H1 (cell line): ENCODE measurements around the gene ZNF561.
A peak's percentile ranks its signal among the peaks of the same experiment; 100 is the strongest.

Experiments
- BRCA1 ChIP-seq: IDR thresholded peaks from 2 replicates; pipeline ENCODE4 v1.6.1; 2012; ENCODE audit warnings: low read depth, low read length, improper control_type of control experiment
- CTCF ChIP-seq, 3 experiments: IDR thresholded peaks; 1 replicate in 2 of 3; 2 replicates in 1 of 3; pipeline versions ENCODE4 v1.5.1 to v1.6.1; 2011; ENCODE audit warnings: low read length in 3 of 3, mild to moderate bottlenecking in 3 of 3, inconsistent platforms in 2 of 3, low read depth in 1 of 3, moderate library complexity in 1 of 3; ENCODE audit not compliant: insufficient read depth in 1 of 3; ENCODE audit errors: control extremely low read depth in 1 of 3
- EP300 ChIP-seq, 2 experiments: IDR thresholded peaks; 1 replicate in 1 of 2; 2 replicates in 1 of 2; pipeline ENCODE4 v1.6.1; 2011 to 2012; ENCODE audit warnings: low read depth in 2 of 2, low read length in 2 of 2, mild to moderate bottlenecking in 2 of 2, borderline replicate concordance in 1 of 2, inconsistent platforms in 1 of 2, moderate library complexity in 1 of 2
- EZH2 ChIP-seq: fragments of 200-600 bp; sonication (generic); IDR thresholded peaks from 2 replicates; pipeline ENCODE4 v1.7.1; 2012; ENCODE audit warnings: low read depth, mild to moderate bottlenecking, moderate library complexity, low read length, inconsistent platforms; ENCODE audit not compliant: severe bottlenecking
- JUN ChIP-seq: IDR thresholded peaks from 2 replicates; pipeline ENCODE4 v1.6.1; 2011; ENCODE audit warnings: low read depth, mild to moderate bottlenecking, improper control_type of control experiment, low read length
- MAX ChIP-seq: IDR thresholded peaks from 2 replicates; pipeline ENCODE4 v1.6.1; 2012; ENCODE audit warnings: inconsistent platforms
- POLR2A ChIP-seq, 2 experiments: IDR thresholded peaks; 1 replicate in 1 of 2; 2 replicates in 1 of 2; pipeline ENCODE4 v1.6.1; 2011; ENCODE audit warnings: low read depth in 2 of 2, low read length in 2 of 2, mild to moderate bottlenecking in 2 of 2; ENCODE audit errors: control extremely low read depth in 1 of 2
- POLR2AphosphoS5 ChIP-seq: IDR thresholded peaks from 2 replicates; pipeline ENCODE4 v1.6.1; 2011; ENCODE audit warnings: low read depth, low read length
- RXRA ChIP-seq: IDR thresholded peaks from 2 replicates; pipeline ENCODE4 v1.6.1; 2011; ENCODE audit warnings: low read depth, mild to moderate bottlenecking, low read length, moderate library complexity; ENCODE audit not compliant: insufficient read depth
- SP1 ChIP-seq: IDR thresholded peaks from 2 replicates; pipeline ENCODE4 v1.6.1; 2011; ENCODE audit warnings: low read depth, low read length
- TCF12 ChIP-seq: IDR thresholded peaks from 2 replicates; pipeline ENCODE4 v1.6.1; 2011; ENCODE audit warnings: low read depth, mild to moderate bottlenecking, low read length
- TEAD4 ChIP-seq: IDR thresholded peaks from 2 replicates; pipeline ENCODE4 v1.6.1; 2012; ENCODE audit warnings: low read depth, low read length, inconsistent platforms, mixed read lengths
- USF2 ChIP-seq: IDR thresholded peaks from 2 replicates; pipeline ENCODE4 v1.6.1; 2011; ENCODE audit warnings: low read length, improper control_type of control experiment

- TF ChIP-seq RXRA = no peak
- TF ChIP-seq EZH2 = no peak
- TF ChIP-seq CTCF (IDR thresholded peaks at IDR 0.05; ENCODE audit: control extremely low read depth in 1 of 3, insufficient read depth in 1 of 3, low read depth in 1 of 3, low read length in 3 of 3) = no peak
- no peak for TF ChIP-seq USF2
- TF ChIP-seq POLR2AphosphoS5 = peak; percentile 52; the same call in 1 of the 2 replicates
- no peak for TF ChIP-seq JUN
- no peak for TF ChIP-seq TCF12
- TF ChIP-seq EP300 (IDR thresholded peaks at IDR 0.05; ENCODE audit: borderline replicate concordance in 1 of 2, low read depth in 2 of 2, low read length in 2 of 2) = no peak
- TF ChIP-seq SP1 = no peak
- TF ChIP-seq BRCA1 = no peak
- TF ChIP-seq POLR2A (IDR thresholded peaks at IDR 0.05; ENCODE audit: control extremely low read depth in 1 of 2, low read depth in 2 of 2, low read length in 2 of 2) = no peak
- no peak for TF ChIP-seq MAX
- TF ChIP-seq TEAD4 = no peak
Observed at GRCh38 chr19:9622531-9622930, 1.5 kb upstream of the ZNF561 start.
